ENCODE results near the gene GORASP1. TPM values are rescaled to one million over a fixed set of nuclear protein-coding genes. Genes with fewer than 3 reads are reported as not detected.
"Not testable (repeated sequence)": the region's sequence is repeated elsewhere in the genome, so short reads cannot be mapped to it uniquely, and the experiment has no call there.

GORASP1 gene
- total RNA-seq, 1 donor from 2014 or later: 45.6 TPM

DNA sequence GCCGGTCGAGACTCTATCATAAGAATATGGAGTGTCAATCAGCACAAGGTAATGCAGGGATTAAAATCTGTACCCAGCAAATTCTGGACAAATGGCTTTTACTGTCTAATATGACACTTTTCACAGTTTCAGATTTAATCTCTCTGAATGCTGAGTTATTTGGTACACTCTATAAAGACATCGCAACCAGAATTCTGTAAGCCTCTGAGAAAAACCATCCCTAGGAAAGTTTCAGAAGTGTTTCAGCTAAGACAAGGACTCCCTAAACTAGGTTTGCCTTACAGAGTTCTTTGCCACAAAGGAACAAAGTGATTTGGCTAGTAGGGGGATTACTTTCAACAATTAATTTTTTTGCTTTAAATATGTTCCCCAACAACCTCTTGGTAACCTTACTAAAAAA lies 44.3 kb downstream of the GORASP1 start:
- Mint-ChIP-seq H3K9me3 (ENCODE audit: unreplicated experiment) (no peaks in the 10 kb centered on the region), H3K4me3 (ENCODE audit: unreplicated experiment) (no peak overlapping the region), H3K36me3 (ENCODE audit: low read depth, unreplicated experiment) (peaks cover 9% of the 10 kb centered on the region), H3K4me1 (ENCODE audit: low read depth, unreplicated experiment) (peaks cover 19% of the 10 kb centered on the region), H3K27ac (ENCODE audit: unreplicated experiment) (no peak overlapping the region), H3K27me3 (ENCODE audit: low read depth, unreplicated experiment) (no peaks in the 10 kb centered on the region)
- DNase-seq (ENCODE audit: low read depth): no peak
- H3K36me3 ChIP-seq (ENCODE audit: insufficient read depth, low read length): peaks cover 4% of the 10 kb centered on the region
- H3K9me3 ChIP-seq (ENCODE audit: insufficient read depth, low read depth, low read length): no peaks in the 10 kb centered on the region
- no peak for TF ChIP-seq EZH2 (IDR thresholded peaks at IDR 0.05; ENCODE audit: insufficient read depth, low read length)
- TF ChIP-seq, protein P1, sequence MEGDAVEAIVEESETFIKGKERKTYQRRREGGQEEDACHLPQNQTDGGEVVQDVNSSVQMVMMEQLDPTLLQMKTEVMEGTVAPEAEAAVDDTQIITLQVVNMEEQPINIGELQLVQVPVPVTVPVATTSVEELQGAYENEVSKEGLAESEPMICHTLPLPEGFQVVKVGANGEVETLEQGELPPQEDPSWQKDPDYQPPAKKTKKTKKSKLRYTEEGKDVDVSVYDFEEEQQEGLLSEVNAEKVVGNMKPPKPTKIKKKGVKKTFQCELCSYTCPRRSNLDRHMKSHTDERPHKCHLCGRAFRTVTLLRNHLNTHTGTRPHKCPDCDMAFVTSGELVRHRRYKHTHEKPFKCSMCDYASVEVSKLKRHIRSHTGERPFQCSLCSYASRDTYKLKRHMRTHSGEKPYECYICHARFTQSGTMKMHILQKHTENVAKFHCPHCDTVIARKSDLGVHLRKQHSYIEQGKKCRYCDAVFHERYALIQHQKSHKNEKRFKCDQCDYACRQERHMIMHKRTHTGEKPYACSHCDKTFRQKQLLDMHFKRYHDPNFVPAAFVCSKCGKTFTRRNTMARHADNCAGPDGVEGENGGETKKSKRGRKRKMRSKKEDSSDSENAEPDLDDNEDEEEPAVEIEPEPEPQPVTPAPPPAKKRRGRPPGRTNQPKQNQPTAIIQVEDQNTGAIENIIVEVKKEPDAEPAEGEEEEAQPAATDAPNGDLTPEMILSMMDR (IDR thresholded peaks at IDR 0.05; ENCODE audit: insufficient read depth, low read depth, low read length): no peak
- no peak overlapping the region for H3K9ac ChIP-seq (ENCODE audit: low read length)
- H3K27ac ChIP-seq (ENCODE audit: low read depth, low read length): no peak overlapping the region
- H3K79me2 ChIP-seq (ENCODE audit: insufficient read depth, low read length): peaks cover 49% of the 10 kb centered on the region
- peaks cover 3% of the 10 kb centered on the region for H3K4me1 ChIP-seq (ENCODE audit: insufficient read depth, low read length)
- no peak overlapping the region for H3K4me3 ChIP-seq (ENCODE audit: insufficient read depth, low read depth, low read length)
- H3K4me2 ChIP-seq (ENCODE audit: low read length): no peak overlapping the region
- H2AFZ ChIP-seq (ENCODE audit: low read depth, low read length): no peak overlapping the region
- peaks cover 19% of the 10 kb centered on the region for H4K20me1 ChIP-seq (ENCODE audit: insufficient read depth, low read length)
- no peaks in the 10 kb centered on the region for H3K27me3 ChIP-seq (ENCODE audit: insufficient read depth, low read length)
- no peak for FAIRE-seq

DNA sequence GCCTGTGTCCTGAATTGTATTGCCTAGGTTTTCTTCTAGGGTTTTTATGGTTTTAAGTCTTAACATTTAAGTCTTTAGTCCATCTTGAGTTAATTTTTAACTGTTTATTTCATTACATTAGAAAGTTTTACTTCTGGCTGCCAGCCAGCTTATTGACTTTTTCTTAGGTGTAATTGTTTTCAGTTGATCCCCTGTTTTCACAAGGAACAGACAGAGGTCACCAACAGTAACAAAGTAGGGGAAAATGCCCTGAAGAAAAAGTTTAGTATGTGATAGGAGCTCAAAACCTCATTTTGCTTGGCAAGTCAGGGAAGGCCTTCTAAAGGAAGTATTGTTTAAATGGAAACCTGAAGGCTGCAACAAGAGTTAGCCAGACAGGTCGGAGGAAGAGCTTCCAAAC lies 45.2 kb downstream of the GORASP1 start:
- no peak overlapping the region for H3K4me2 ChIP-seq (ENCODE audit: low read length)
- peaks cover 4% of the 10 kb centered on the region for H3K36me3 ChIP-seq (ENCODE audit: insufficient read depth, low read length)
- H3K79me2 ChIP-seq (ENCODE audit: insufficient read depth, low read length): peaks cover 59% of the 10 kb centered on the region
- FAIRE-seq (no peak), DNase-seq (ENCODE audit: low read depth) (no peak)
- Mint-ChIP-seq H3K4me1 (ENCODE audit: low read depth, unreplicated experiment) (peaks cover 15% of the 10 kb centered on the region), H3K36me3 (ENCODE audit: low read depth, unreplicated experiment) (peaks cover 4% of the 10 kb centered on the region), H3K9me3 (ENCODE audit: unreplicated experiment) (no peaks in the 10 kb centered on the region), H3K27me3 (ENCODE audit: low read depth, unreplicated experiment) (no peaks in the 10 kb centered on the region), H3K4me3 (ENCODE audit: unreplicated experiment) (no peak overlapping the region), H3K27ac (ENCODE audit: unreplicated experiment) (peak overlapping the region; percentile 31)
- H3K27me3 ChIP-seq (ENCODE audit: insufficient read depth, low read length): no peaks in the 10 kb centered on the region
- H2AFZ ChIP-seq (ENCODE audit: low read depth, low read length): no peak overlapping the region
- H3K27ac ChIP-seq (ENCODE audit: low read depth, low read length): no peak overlapping the region
- no peak overlapping the region for H3K9ac ChIP-seq (ENCODE audit: low read length)
- H3K4me3 ChIP-seq (ENCODE audit: insufficient read depth, low read depth, low read length): no peak overlapping the region
- H3K4me1 ChIP-seq (ENCODE audit: insufficient read depth, low read length): peaks cover 3% of the 10 kb centered on the region
- peaks cover 19% of the 10 kb centered on the region for H4K20me1 ChIP-seq (ENCODE audit: insufficient read depth, low read length)
- H3K9me3 ChIP-seq (ENCODE audit: insufficient read depth, low read depth, low read length): no peaks in the 10 kb centered on the region
- no peak for TF ChIP-seq EZH2 (IDR thresholded peaks at IDR 0.05; ENCODE audit: insufficient read depth, low read length)
- TF ChIP-seq, protein P1 (IDR thresholded peaks at IDR 0.05; ENCODE audit: insufficient read depth, low read depth, low read length): no peak

DNA sequence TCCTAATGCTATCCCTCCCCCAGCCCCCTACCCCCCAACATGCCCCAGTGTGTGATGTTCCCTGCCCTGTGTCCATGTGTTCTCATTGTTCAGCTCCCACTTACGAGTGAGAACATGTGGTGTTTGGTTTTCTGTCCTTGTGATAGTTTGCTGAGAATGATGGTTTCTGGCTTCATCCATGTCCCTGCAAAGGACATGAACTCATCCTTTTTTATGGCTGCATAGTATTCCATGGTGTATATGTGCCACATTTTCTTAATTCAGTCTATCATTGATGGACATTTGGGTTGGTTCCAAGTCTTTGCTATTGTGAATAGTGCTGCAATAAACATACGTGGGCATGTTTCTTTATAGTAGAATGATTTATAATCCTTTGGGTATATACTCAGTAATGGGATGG lies 46.2 kb downstream of the GORASP1 start:
- H3K9ac ChIP-seq (ENCODE audit: low read length); H3K27ac Mint-ChIP-seq (ENCODE audit: unreplicated experiment); H3K9me3 ChIP-seq (ENCODE audit: insufficient read depth, low read depth, low read length); H3K27me3 Mint-ChIP-seq (ENCODE audit: low read depth, unreplicated experiment); FAIRE-seq; H3K27me3 ChIP-seq (ENCODE audit: insufficient read depth, low read length); H3K4me2 ChIP-seq (ENCODE audit: low read length); H3K9me3 Mint-ChIP-seq (ENCODE audit: unreplicated experiment); H3K4me3 ChIP-seq (ENCODE audit: insufficient read depth, low read depth, low read length); H2AFZ ChIP-seq (ENCODE audit: low read depth, low read length); H3K36me3 ChIP-seq (ENCODE audit: insufficient read depth, low read length); DNase-seq (ENCODE audit: low read depth); H3K27ac ChIP-seq (ENCODE audit: low read depth, low read length); H3K36me3 Mint-ChIP-seq (ENCODE audit: low read depth, unreplicated experiment); H3K4me3 Mint-ChIP-seq (ENCODE audit: unreplicated experiment): not testable (repeated sequence)
- peaks cover 21% of the 10 kb centered on the region for H4K20me1 ChIP-seq (ENCODE audit: insufficient read depth, low read length)
- H3K79me2 ChIP-seq (ENCODE audit: insufficient read depth, low read length): peaks cover 61% of the 10 kb centered on the region
- H3K4me1 ChIP-seq (ENCODE audit: insufficient read depth, low read length): peaks cover 10% of the 10 kb centered on the region
- peaks cover 20% of the 10 kb centered on the region for H3K4me1 Mint-ChIP-seq (ENCODE audit: low read depth, unreplicated experiment)

Data from astrocyte (in vitro differentiated cells and primary cell).